AG09309 (cell line): ENCODE results near the gene DHX35.

ENCODE experiments used
- DNase-seq: peaks from one replicate; pipeline ENCODE4 v3.0.0-alpha.2; 2010; ENCODE audit warnings: low read depth
- H3K4me3 ChIP-seq: 2 replicates; pipeline ENCODE4 v1.5.1; 2011; ENCODE audit warnings: mild to moderate bottlenecking, low read depth, low read length, moderate library complexity; ENCODE audit not compliant: control insufficient read depth
- TF ChIP-seq, protein P1 (sequence below): IDR thresholded peaks from 2 replicates; pipeline ENCODE4 v1.5.1; 2011; ENCODE audit warnings: mild to moderate bottlenecking, low read depth, low read length, inconsistent platforms; ENCODE audit not compliant: insufficient read depth, control insufficient read depth; ENCODE audit errors: missing control alignments

Gene DHX35

DNA sequence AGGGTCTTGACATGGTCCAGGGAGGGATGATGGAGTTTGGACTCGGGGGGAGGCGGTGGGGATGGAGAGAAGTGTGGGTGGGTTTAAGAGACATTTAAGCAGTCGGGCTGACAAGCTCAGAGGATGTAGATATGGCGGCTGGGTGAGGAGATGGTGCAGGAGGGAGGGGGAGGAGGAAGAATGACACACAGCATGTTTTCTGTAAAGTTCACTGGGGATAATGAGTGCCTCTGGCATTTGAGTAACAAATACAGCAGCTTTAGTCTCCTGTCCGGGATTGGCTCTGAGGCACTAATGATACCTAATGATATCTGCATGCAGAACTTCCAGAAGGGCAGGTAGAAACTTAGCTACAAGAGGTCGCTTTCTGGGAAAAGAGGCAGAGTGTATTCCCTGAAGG is 107.8 kb downstream of the DHX35 start:
- no peak for DNase-seq
- TF ChIP-seq, protein P1, sequence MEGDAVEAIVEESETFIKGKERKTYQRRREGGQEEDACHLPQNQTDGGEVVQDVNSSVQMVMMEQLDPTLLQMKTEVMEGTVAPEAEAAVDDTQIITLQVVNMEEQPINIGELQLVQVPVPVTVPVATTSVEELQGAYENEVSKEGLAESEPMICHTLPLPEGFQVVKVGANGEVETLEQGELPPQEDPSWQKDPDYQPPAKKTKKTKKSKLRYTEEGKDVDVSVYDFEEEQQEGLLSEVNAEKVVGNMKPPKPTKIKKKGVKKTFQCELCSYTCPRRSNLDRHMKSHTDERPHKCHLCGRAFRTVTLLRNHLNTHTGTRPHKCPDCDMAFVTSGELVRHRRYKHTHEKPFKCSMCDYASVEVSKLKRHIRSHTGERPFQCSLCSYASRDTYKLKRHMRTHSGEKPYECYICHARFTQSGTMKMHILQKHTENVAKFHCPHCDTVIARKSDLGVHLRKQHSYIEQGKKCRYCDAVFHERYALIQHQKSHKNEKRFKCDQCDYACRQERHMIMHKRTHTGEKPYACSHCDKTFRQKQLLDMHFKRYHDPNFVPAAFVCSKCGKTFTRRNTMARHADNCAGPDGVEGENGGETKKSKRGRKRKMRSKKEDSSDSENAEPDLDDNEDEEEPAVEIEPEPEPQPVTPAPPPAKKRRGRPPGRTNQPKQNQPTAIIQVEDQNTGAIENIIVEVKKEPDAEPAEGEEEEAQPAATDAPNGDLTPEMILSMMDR = no peak
- no peak overlapping the region for H3K4me3 ChIP-seq

DNA sequence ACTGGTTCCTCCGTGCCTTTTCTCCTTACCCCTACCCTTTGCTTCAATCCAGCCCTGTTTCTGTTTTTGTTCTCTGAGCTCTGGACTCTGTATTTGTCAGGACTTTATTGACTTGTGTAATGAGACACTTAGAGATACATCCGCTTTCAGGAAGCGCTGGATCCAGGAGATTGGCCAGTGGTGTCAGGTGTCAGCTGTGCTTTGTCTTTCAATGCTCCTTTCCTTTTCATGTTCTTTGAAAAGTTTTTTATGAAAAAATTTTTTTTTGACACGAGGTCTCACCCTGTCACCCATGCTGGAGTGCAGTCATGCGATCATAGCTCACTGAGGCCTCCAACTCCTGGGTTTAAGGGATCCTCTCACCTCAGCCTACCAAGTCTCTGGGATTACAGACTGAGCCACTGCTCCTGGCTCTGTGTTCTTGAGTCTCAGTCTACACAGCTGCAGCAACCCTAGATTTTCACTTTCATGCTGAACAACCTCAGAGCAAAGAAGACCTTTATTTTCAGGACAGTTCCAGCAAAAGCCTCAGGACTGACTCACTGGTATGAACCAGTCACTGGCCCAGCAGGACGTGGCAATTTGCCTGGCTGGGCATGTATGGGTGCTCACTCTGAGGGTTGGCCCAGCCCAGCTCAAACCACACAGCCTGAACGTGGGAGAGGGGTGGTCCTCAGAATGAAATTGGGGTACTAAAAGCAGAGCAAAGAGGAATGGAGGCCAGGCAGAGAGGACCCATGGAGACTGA is 108.5 kb downstream of the DHX35 start:
- peak; percentile 46 for DNase-seq
- TF ChIP-seq, protein P1 = no peak
- H3K4me3 ChIP-seq = no peak overlapping the region

DNA sequence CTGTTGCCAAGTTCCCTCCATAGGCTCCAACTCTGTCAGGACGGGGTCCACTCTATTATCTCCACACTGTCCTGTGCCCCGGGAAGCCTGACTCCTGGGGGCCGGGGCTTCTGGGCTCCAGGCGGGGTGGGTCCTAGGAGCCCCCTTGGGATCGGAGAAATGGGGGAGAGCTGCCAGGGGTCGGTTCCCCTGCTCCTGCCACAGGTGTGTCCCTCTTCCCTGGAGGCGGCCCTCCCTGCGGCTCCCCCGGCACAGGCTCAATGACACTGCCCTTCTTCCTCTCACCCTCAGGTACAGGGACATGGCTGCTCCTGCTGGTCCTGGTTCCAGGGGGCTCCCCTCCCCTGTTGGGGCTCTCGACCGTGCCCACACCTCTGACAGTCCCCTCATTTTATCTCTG is 110.0 kb downstream of the DHX35 start:
- no peak for DNase-seq
- no peak overlapping the region for H3K4me3 ChIP-seq
- TF ChIP-seq, protein P1 = no peak

DNA sequence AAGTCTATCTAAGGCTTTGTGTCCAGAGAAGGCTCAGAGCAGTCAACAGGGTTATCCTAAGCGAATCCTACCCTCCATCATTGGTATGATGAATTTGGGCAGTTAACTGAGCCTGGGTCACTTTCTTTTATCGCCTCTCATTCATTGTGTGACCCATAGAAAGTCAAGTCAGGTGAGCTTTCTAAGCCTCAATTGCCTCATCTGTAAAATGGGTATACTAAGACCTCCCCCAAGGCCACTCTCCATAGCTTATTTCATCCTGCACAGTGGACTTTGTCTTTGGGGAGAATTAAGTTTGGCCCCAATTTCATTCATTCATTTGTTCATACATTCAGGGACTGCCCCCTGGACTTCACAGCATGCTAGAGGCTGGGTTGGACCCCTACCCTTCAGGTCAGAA is 110.5 kb downstream of the DHX35 start:
- no peak overlapping the region for H3K4me3 ChIP-seq
- TF ChIP-seq, protein P1 = no peak
- DNase-seq = no peak

DNA sequence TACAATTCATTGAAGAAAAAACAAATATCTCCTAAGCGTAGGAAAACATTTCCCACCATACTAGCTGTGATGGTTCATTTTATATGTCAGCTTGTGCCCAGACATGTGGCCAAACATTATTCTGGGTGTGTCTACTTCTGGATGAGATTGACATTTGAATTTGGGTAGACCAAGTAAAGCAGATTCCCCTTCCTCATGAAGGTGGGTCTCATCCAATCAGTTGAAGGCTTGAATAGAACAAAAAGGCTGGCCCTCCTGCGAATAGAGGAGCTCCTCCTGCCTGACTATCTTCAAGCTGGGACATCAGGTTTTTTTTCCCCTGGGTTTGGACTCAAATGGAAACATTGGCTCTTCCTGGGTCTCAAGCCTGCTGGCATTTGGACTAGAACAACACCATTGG is 113.6 kb downstream of the DHX35 start:
- no peak overlapping the region for H3K4me3 ChIP-seq
- no peak for DNase-seq
- TF ChIP-seq, protein P1 = no peak

DNA sequence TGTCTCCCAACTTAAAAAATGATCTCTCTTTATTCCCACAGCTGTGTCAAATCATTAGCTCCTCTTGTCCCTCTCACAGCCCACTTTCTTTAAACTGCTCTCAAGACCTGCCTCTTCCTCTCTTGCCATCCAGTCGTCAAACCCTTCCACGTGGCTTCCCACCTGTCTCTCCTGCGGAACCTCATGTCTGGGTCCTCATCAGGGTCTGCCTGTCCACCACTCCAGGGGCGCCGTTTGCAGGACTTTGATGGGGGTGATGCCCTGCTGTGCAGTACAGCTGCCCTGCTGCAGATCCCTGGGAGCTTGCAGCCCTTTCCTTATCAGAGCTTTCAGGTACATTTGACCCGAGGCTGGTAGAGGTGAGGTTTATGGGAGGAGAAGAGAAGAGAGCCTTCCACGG is 114.8 kb downstream of the DHX35 start:
- TF ChIP-seq, protein P1 = no peak
- no peak for DNase-seq
- H3K4me3 ChIP-seq = no peak overlapping the region

DNA sequence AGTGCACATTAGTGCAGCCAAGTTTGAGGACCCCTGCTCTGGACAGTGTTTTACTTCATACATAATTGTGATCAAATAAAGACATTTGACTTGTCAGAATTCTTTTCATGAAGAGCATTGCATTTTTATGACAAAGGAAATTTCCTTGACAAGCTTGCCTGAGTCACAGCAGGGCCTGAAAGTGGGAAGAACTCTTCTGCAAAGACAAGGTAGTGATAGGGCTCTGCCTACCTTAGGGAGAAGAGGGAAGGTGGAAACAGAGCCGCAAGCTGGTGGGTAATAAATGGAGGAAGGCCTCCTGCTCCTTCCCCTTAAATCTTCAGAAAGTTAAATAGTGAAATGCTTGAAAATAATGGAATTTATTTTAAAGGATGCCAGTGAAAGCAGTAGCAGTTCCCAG is 118.2 kb downstream of the DHX35 start:
- no peak for DNase-seq
- TF ChIP-seq, protein P1 = no peak
- no peak overlapping the region for H3K4me3 ChIP-seq
